HCT116 (cell line): ENCODE measurements around the gene SLC6A17. TPM values are rescaled to one million over a fixed set of nuclear protein-coding genes. Genes with fewer than 3 reads are reported as not detected.

Source experiments
- ATAC-seq: fragments of 200-7000 bp; cut with Tn5 transposase; 2 replicates; pipeline ENCODE4 v1.9.1; 2020; ENCODE audit warnings: mild to moderate bottlenecking, moderate library complexity
- BruUV-seq: library from RNA; stranded (reverse); fragments of 400-500 nt; replicated peaks from 2 replicates; lab custom pipeline; 2021; lab: Mats Ljungman, UMichigan
- CTCF ChIA-PET: fragments of 300-600 bp; sonication (Branson Sonifier 250); formaldehyde crosslinking; loops from one replicate; lab custom pipeline; 2021; ENCODE audit warnings: antibody characterized with exemption; lab: Charles Lee
- POLR2A ChIA-PET: fragments of 300-600, 350-600 bp; sonication (Branson Sonifier 250); formaldehyde crosslinking; loops from one replicate; lab custom pipeline; 2021; ENCODE audit warnings: antibody characterized with exemption; lab: Charles Lee
- RAD21 ChIA-PET, 2 experiments: fragments of 300-600 bp; sonication (Branson Sonifier 250); formaldehyde crosslinking; loops; one replicate each; lab custom pipeline; 2023; ENCODE audit warnings: low total read pairs in 2 of 2; ENCODE audit not compliant: uncharacterized antibody in 2 of 2, unreplicated experiment in 2 of 2, low non-redundant PET in 1 of 2; lab: Charles Lee
- DNase-seq: peaks from one replicate; pipeline ENCODE4 v3.0.0-alpha.2; 2010; ENCODE audit warnings: low read depth, low spot score
- H2AFZ ChIP-seq: fragments of 200-600 bp; shearing (Covaris generic), sonication (generic); 2 replicates; pipeline ENCODE4 v1.6.1; 2017; ENCODE audit warnings: low read depth, mixed run types, mixed read lengths, antibody characterized with exemption, low read length; ENCODE audit not compliant: poor library complexity, severe bottlenecking
- H3K27ac ChIP-seq: 2 replicates; pipeline ENCODE4 v1.5.1; 2012; ENCODE audit warnings: low read depth, low read length
- H3K27me3 ChIP-seq: fragments of 200-600 bp; sonication (generic); 2 replicates; pipeline ENCODE4 v1.6.1; 2016; ENCODE audit warnings: mixed run types, low read length, mixed read lengths; ENCODE audit not compliant: insufficient read depth
- H3K36me3 ChIP-seq, 2 experiments: fragments of 200-500 bp in 1 of 2; fragments of 200-600 bp in 1 of 2; sonication (Bioruptor generic) in 1 of 2; sonication (generic) in 1 of 2; 2 replicates each; pipeline versions ENCODE4 v1.5.1 to v1.6.1; 2014 to 2016; ENCODE audit warnings: low read length in 2 of 2, inconsistent platforms in 1 of 2, mixed read lengths in 1 of 2, mixed run types in 1 of 2; ENCODE audit not compliant: insufficient read depth in 2 of 2, control insufficient read depth in 1 of 2
- H3K4me1 ChIP-seq, 2 experiments: fragments of 200-600 bp in 1 of 2; sonication (generic) in 1 of 2; 2 replicates each; pipeline versions ENCODE4 v1.5.1 to v1.6.1; 2012 to 2017; ENCODE audit warnings: low read length in 2 of 2, inconsistent platforms in 1 of 2, mild to moderate bottlenecking in 1 of 2, mixed read lengths in 1 of 2, mixed run types in 1 of 2, moderate library complexity in 1 of 2; ENCODE audit not compliant: insufficient read depth in 2 of 2, control insufficient read depth in 1 of 2
- H3K4me2 ChIP-seq: fragments of 200-600 bp; sonication (generic); 2 replicates; pipeline ENCODE4 v1.6.1; 2017; ENCODE audit warnings: mixed run types, low read length, mixed read lengths
- H3K4me3 ChIP-seq, 2 experiments: fragments of 200-600 bp in 1 of 2; sonication (generic) in 1 of 2; replicated peaks in 1 of 2; 2 replicates each; pipeline ENCODE4 v1.5.1; 2011 to 2016; ENCODE audit warnings: low read length in 2 of 2, control low read depth in 1 of 2, low read depth in 1 of 2, mild to moderate bottlenecking in 1 of 2, mixed read lengths in 1 of 2, mixed run types in 1 of 2
- H3K79me2 ChIP-seq: fragments of 200-600 bp; sonication (generic); 2 replicates; pipeline ENCODE4 v1.6.1; 2017; ENCODE audit warnings: mild to moderate bottlenecking, mixed run types, low read length, moderate library complexity, mixed read lengths; ENCODE audit not compliant: insufficient read depth
- H3K9ac ChIP-seq: fragments of 200-600 bp; sonication (generic); 2 replicates; pipeline ENCODE4 v1.6.1; 2016; ENCODE audit warnings: low read length, mixed read lengths
- H3K9me2 ChIP-seq: fragments of 200-600 bp; sonication (generic), shearing (Covaris generic); 2 replicates; pipeline ENCODE4 v1.6.1; 2017; ENCODE audit warnings: mixed run types, mild to moderate bottlenecking, moderate library complexity; ENCODE audit not compliant: insufficient read depth
- H3K9me3 ChIP-seq, 2 experiments: fragments of 200-500 bp in 1 of 2; fragments of 200-600 bp in 1 of 2; sonication (Bioruptor generic) in 1 of 2; sonication (generic) in 1 of 2; 2 replicates each; pipeline ENCODE4 v1.6.1; 2014 to 2017; ENCODE audit warnings: low read length in 2 of 2, mixed read lengths in 2 of 2, inconsistent platforms in 1 of 2, low read depth in 1 of 2, mild to moderate bottlenecking in 1 of 2, mixed run types in 1 of 2, moderate library complexity in 1 of 2; ENCODE audit not compliant: control insufficient read depth in 1 of 2, insufficient read depth in 1 of 2
- H4K20me1 ChIP-seq: fragments of 200-600 bp; sonication (generic), shearing (Covaris generic); 2 replicates; pipeline ENCODE4 v1.6.1; 2017; ENCODE audit warnings: mixed run types, mild to moderate bottlenecking, moderate library complexity; ENCODE audit not compliant: insufficient read depth
- CBX3 ChIP-seq: IDR thresholded peaks from 2 replicates; pipeline ENCODE4 v1.6.1; 2012; ENCODE audit warnings: low read depth
- CEBPB ChIP-seq: IDR thresholded peaks from 2 replicates; pipeline ENCODE4 v1.6.1; 2012; ENCODE audit warnings: low read depth
- EZH2 ChIP-seq: fragments of 200-600 bp; sonication (generic); IDR thresholded peaks from 2 replicates; pipeline ENCODE4 v1.6.1; 2017; ENCODE audit warnings: antibody characterized with exemption, mixed run types
- EZH2phosphoT487 ChIP-seq: fragments of 200-600 bp; IDR thresholded peaks from 2 replicates; pipeline ENCODE4 v1.6.1; 2018; ENCODE audit warnings: antibody characterized with exemption, borderline replicate concordance
- FOSL1 ChIP-seq: IDR thresholded peaks from 2 replicates; pipeline ENCODE4 v1.6.1; 2012; ENCODE audit warnings: low read depth
- JUND ChIP-seq: IDR thresholded peaks from 2 replicates; pipeline ENCODE4 v1.6.1; 2012
- POLR2A ChIP-seq: IDR thresholded peaks from 2 replicates; pipeline ENCODE4 v1.7.0; 2011; ENCODE audit warnings: borderline replicate concordance; ENCODE audit not compliant: insufficient read depth, insufficient read length; ENCODE audit errors: extremely low read depth
- POLR2AphosphoS5 ChIP-seq: IDR thresholded peaks from 2 replicates; pipeline ENCODE4 v1.6.1; 2011; ENCODE audit warnings: mild to moderate bottlenecking, low read depth, low read length, moderate library complexity
- RAD21 ChIP-seq: IDR thresholded peaks from 2 replicates; pipeline ENCODE4 v1.6.1; 2012; ENCODE audit warnings: low read depth, mild to moderate bottlenecking
- SP1 ChIP-seq: IDR thresholded peaks from 2 replicates; pipeline ENCODE4 v1.6.1; 2012; ENCODE audit warnings: low read depth
- SRF ChIP-seq: IDR thresholded peaks from 2 replicates; pipeline ENCODE4 v1.6.1; 2012; ENCODE audit warnings: low read depth
- TCF7L2 ChIP-seq: IDR thresholded peaks from 2 replicates; pipeline ENCODE4 v1.7.0; 2011; ENCODE audit warnings: borderline replicate concordance, inconsistent platforms; ENCODE audit not compliant: insufficient read depth, insufficient read length; ENCODE audit errors: extremely low read depth
- ZFX ChIP-seq: fragments of 450-650 bp; IDR thresholded peaks from 2 replicates; pipeline ENCODE4 v1.6.1; 2017
- ZNF274 ChIP-seq: fragments of 200-500 bp; sonication (Bioruptor generic); IDR thresholded peaks from 2 replicates; pipeline ENCODE4 v1.6.1; 2014; ENCODE audit warnings: mild to moderate bottlenecking, low read depth, low read length, inconsistent platforms
- intact Hi-C: fragments of 100-400 bp; cut with micrococcal nuclease; formaldehyde crosslinking; loops from 2 replicates; pipeline ENCODE4 v1.10.0; 2022
- total RNA-seq: library from RNA; stranded (reverse); gene quantifications from one replicate; pipeline ENCODE4 v1.2.1, GENCODE V29; 2021; ENCODE audit not compliant: unreplicated experiment
- TF ChIP-seq, protein P1 (sequence below): IDR thresholded peaks from 2 replicates; pipeline ENCODE4 v1.6.1; 2012
- TF ChIP-seq, protein P2 (sequence below): IDR thresholded peaks from 2 replicates; pipeline ENCODE4 v1.6.1; 2012
- TF ChIP-seq, protein P3 (sequence below): IDR thresholded peaks from 2 replicates; pipeline ENCODE4 v1.6.1; 2012; ENCODE audit warnings: low read depth
- TF ChIP-seq, protein P4 (sequence below): IDR thresholded peaks from 2 replicates; pipeline ENCODE4 v1.6.1; 2011; ENCODE audit warnings: mild to moderate bottlenecking, low read length, moderate library complexity; ENCODE audit not compliant: insufficient replicate concordance; ENCODE audit errors: extremely low read depth
- TF ChIP-seq, protein P5 (sequence below), 3 experiments: fragments of 200-600 bp in 1 of 3; sonication (generic) in 1 of 3; IDR thresholded peaks in 2 of 3; conservative IDR thresholded peaks in 1 of 3; 2 replicates each; pipeline ENCODE4 v1.5.1; 2012 to 2017; ENCODE audit warnings: low read depth in 2 of 3, low read length in 2 of 3, antibody characterized with exemption in 1 of 3, borderline replicate concordance in 1 of 3, control low read depth in 1 of 3, mild to moderate bottlenecking in 1 of 3, mixed read lengths in 1 of 3, mixed run types in 1 of 3, moderate library complexity in 1 of 3; ENCODE audit not compliant: insufficient read depth in 1 of 3

The SLC6A17 gene
- total RNA-seq, 1 experiment from 2014 or later: 10.5 TPM

DNA sequence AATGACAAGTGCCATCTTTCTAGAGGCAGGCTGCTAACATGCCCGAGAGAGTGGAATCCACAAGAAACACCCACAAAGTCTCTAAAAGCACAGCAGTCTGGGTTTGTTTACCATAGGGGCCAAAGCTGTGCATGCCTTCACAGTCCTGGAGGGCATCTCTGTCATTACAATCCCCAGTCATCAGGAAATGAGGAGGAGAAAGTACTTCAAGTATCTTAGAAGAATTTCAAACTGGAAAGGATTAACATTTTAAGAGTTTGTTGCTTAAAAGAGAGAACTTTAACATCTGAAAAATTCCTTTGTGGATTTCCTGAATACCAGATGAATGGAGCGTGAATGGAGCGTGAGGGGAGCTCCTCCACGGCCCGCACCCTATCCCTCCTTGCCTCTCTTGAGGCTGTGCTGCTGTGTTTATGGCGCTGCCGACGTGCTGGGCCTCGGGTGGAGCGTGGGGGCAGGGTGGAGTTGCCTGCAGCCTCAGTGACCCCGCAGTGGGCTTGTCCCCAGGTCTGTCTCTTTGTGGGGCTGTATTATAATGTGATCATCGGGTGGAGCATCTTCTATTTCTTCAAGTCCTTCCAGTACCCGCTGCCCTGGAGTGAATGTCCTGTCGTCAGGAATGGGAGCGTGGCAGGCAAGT, 23.3 kb downstream of the SLC6A17 start:
- H3K27ac ChIP-seq: no peak overlapping the region
- BruUV-seq: no TSS peak
- H3K4me3 ChIP-seq: no peak overlapping the region
- ATAC-seq (no peak), DNase-seq (no peak)
- H3K4me1 ChIP-seq: no peaks in the 10 kb centered on the region
- ChIA-PET CTCF (no interaction called here), POLR2A (no interaction called here), RAD21 (no interaction called here)
- TF ChIP-seq, protein P1, sequence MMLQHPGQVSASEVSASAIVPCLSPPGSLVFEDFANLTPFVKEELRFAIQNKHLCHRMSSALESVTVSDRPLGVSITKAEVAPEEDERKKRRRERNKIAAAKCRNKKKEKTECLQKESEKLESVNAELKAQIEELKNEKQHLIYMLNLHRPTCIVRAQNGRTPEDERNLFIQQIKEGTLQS: no peak
- TF ChIP-seq, protein P2, sequence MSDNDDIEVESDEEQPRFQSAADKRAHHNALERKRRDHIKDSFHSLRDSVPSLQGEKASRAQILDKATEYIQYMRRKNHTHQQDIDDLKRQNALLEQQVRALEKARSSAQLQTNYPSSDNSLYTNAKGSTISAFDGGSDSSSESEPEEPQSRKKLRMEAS: no peak
- no peak for TF ChIP-seq JUND
- no peak for TF ChIP-seq CEBPB
- TF ChIP-seq, protein P3, sequence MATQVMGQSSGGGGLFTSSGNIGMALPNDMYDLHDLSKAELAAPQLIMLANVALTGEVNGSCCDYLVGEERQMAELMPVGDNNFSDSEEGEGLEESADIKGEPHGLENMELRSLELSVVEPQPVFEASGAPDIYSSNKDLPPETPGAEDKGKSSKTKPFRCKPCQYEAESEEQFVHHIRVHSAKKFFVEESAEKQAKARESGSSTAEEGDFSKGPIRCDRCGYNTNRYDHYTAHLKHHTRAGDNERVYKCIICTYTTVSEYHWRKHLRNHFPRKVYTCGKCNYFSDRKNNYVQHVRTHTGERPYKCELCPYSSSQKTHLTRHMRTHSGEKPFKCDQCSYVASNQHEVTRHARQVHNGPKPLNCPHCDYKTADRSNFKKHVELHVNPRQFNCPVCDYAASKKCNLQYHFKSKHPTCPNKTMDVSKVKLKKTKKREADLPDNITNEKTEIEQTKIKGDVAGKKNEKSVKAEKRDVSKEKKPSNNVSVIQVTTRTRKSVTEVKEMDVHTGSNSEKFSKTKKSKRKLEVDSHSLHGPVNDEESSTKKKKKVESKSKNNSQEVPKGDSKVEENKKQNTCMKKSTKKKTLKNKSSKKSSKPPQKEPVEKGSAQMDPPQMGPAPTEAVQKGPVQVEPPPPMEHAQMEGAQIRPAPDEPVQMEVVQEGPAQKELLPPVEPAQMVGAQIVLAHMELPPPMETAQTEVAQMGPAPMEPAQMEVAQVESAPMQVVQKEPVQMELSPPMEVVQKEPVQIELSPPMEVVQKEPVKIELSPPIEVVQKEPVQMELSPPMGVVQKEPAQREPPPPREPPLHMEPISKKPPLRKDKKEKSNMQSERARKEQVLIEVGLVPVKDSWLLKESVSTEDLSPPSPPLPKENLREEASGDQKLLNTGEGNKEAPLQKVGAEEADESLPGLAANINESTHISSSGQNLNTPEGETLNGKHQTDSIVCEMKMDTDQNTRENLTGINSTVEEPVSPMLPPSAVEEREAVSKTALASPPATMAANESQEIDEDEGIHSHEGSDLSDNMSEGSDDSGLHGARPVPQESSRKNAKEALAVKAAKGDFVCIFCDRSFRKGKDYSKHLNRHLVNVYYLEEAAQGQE: no peak
- no peak for TF ChIP-seq EZH2
- TF ChIP-seq EZH2phosphoT487: no peak
- TF ChIP-seq POLR2A: no peak
- TF ChIP-seq SRF: no peak
- TF ChIP-seq ZNF274: no peak
- no peak for TF ChIP-seq FOSL1
- TF ChIP-seq ZFX: no peak
- TF ChIP-seq, protein P4, sequence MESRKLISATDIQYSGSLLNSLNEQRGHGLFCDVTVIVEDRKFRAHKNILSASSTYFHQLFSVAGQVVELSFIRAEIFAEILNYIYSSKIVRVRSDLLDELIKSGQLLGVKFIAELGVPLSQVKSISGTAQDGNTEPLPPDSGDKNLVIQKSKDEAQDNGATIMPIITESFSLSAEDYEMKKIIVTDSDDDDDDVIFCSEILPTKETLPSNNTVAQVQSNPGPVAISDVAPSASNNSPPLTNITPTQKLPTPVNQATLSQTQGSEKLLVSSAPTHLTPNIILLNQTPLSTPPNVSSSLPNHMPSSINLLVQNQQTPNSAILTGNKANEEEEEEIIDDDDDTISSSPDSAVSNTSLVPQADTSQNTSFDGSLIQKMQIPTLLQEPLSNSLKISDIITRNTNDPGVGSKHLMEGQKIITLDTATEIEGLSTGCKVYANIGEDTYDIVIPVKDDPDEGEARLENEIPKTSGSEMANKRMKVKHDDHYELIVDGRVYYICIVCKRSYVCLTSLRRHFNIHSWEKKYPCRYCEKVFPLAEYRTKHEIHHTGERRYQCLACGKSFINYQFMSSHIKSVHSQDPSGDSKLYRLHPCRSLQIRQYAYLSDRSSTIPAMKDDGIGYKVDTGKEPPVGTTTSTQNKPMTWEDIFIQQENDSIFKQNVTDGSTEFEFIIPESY: no peak
- TF ChIP-seq, protein P5, sequence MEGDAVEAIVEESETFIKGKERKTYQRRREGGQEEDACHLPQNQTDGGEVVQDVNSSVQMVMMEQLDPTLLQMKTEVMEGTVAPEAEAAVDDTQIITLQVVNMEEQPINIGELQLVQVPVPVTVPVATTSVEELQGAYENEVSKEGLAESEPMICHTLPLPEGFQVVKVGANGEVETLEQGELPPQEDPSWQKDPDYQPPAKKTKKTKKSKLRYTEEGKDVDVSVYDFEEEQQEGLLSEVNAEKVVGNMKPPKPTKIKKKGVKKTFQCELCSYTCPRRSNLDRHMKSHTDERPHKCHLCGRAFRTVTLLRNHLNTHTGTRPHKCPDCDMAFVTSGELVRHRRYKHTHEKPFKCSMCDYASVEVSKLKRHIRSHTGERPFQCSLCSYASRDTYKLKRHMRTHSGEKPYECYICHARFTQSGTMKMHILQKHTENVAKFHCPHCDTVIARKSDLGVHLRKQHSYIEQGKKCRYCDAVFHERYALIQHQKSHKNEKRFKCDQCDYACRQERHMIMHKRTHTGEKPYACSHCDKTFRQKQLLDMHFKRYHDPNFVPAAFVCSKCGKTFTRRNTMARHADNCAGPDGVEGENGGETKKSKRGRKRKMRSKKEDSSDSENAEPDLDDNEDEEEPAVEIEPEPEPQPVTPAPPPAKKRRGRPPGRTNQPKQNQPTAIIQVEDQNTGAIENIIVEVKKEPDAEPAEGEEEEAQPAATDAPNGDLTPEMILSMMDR (IDR thresholded peaks at IDR 0.05 in 2 of 3, conservative IDR thresholded peaks at IDR 0.05 in 1 of 3; ENCODE audit: borderline replicate concordance in 1 of 3, insufficient read depth in 1 of 3, low read depth in 2 of 3, low read length in 2 of 3): no peak
- no peak for TF ChIP-seq SP1
- TF ChIP-seq RAD21: no peak
- no peak for TF ChIP-seq POLR2AphosphoS5
- no peak for TF ChIP-seq CBX3
- TF ChIP-seq TCF7L2: no peak
- no peaks in the 10 kb centered on the region for H3K9me2 ChIP-seq
- H3K9me3 ChIP-seq: no peaks in the 10 kb centered on the region
- no peaks in the 10 kb centered on the region for H3K79me2 ChIP-seq
- H4K20me1 ChIP-seq: no peaks in the 10 kb centered on the region
- no peak overlapping the region for H3K4me2 ChIP-seq
- no peak overlapping the region for H3K9ac ChIP-seq
- H2AFZ ChIP-seq: no peak overlapping the region
- no peaks in the 10 kb centered on the region for H3K27me3 ChIP-seq
- intact Hi-C loops: no loop called here
- 0 out of 4 replicates have a peak, but pooled peaks cover 0 to 5% of the 10 kb centered on the region in 2 experiments for H3K36me3 ChIP-seq
